Measurements from ENCODE around the gene SPAG8. TPM values are rescaled to one million over a fixed set of nuclear protein-coding genes. Genes with fewer than 3 reads are reported as not detected.

Gene SPAG8
- total RNA-seq, 2 donors from 2014 or later: 0.68 to 9.2 TPM

- WGBS: 91% methylated on average over 7 of the region's 7 CpGs
- TF ChIP-seq POLR2A (IDR thresholded peaks at IDR 0.05): no peak
- TF ChIP-seq POLR2AphosphoS5 (IDR thresholded peaks at IDR 0.05): no peak
- TF ChIP-seq CTCF (IDR thresholded peaks at IDR 0.05): no peak
Measured at GRCh38 chr9:35810122-35810521, 1.9 kb downstream of the SPAG8 start.

GRCh38 chr9:35808433-35808832 is 3.6 kb downstream of the SPAG8 start:
- no peak for DNase-seq (ENCODE audit: low spot score)
- TF ChIP-seq CTCF (IDR thresholded peaks at IDR 0.05) (no peak), POLR2A (IDR thresholded peaks at IDR 0.05) (no peak), POLR2AphosphoS5 (IDR thresholded peaks at IDR 0.05) (no peak)
- no peak overlapping the region for H3K27ac ChIP-seq
- no peak overlapping the region for H3K4me3 ChIP-seq
- H3K4me1 ChIP-seq (replicated peaks): peaks cover 5% of the 10 kb centered on the region
- no peaks in the 10 kb centered on the region for H3K9me3 ChIP-seq
- 93% methylated on average over 9 of the region's 9 CpGs for WGBS
- intact Hi-C loops (cut with DNase I): no loop called here
- H3K27me3 ChIP-seq (replicated peaks; ENCODE audit: insufficient read depth): no peaks in the 10 kb centered on the region
- no peaks in the 10 kb centered on the region for H3K36me3 ChIP-seq

More at GRCh38 chr9:35810122-35810521, 1.9 kb downstream of the SPAG8 start:
- H3K4me3 ChIP-seq: no peak overlapping the region
- H3K9me3 ChIP-seq: no peaks in the 10 kb centered on the region
- H3K27me3 ChIP-seq (replicated peaks; ENCODE audit: insufficient read depth): no peaks in the 10 kb centered on the region
- no peak for DNase-seq (ENCODE audit: low spot score)
- no peak overlapping the region for H3K27ac ChIP-seq
- intact Hi-C loops (cut with DNase I): no loop called here
- H3K36me3 ChIP-seq: no peaks in the 10 kb centered on the region
- H3K4me1 ChIP-seq (replicated peaks): peaks cover 5% of the 10 kb centered on the region

GRCh38 chr9:35806101-35806500 is 6.0 kb downstream of the SPAG8 start:
- H3K4me1 ChIP-seq (replicated peaks): no peaks in the 10 kb centered on the region
- 94% methylated on average over 8 of the region's 8 CpGs for WGBS
- no peaks in the 10 kb centered on the region for H3K27me3 ChIP-seq (replicated peaks; ENCODE audit: insufficient read depth)

GRCh38 chr9:35801328-35802128 is 10.5 kb downstream of the SPAG8 start:
- Histone ChIP-seq H3K9me3 (no peaks in the 10 kb centered on the region), H3K27ac (no peak overlapping the region), H3K4me3 (no peak overlapping the region), H3K36me3 (no peaks in the 10 kb centered on the region), H3K27me3 (replicated peaks; ENCODE audit: insufficient read depth) (no peaks in the 10 kb centered on the region), H3K4me1 (replicated peaks) (no peaks in the 10 kb centered on the region)
- DNase-seq (ENCODE audit: low spot score): no peak
- intact Hi-C loops (cut with DNase I): no loop called here
- TF ChIP-seq CTCF (IDR thresholded peaks at IDR 0.05) (no peak), POLR2A (IDR thresholded peaks at IDR 0.05) (no peak), POLR2AphosphoS5 (IDR thresholded peaks at IDR 0.05) (no peak)
- WGBS: 92% methylated on average over 13 of the region's 13 CpGs

More at GRCh38 chr9:35806101-35806500, 6.0 kb downstream of the SPAG8 start:
- TF ChIP-seq POLR2AphosphoS5 (IDR thresholded peaks at IDR 0.05) (no peak), POLR2A (IDR thresholded peaks at IDR 0.05) (no peak)
- H3K4me3 ChIP-seq: no peak overlapping the region
- no peaks in the 10 kb centered on the region for H3K9me3 ChIP-seq
- DNase-seq (ENCODE audit: low spot score): no peak
- intact Hi-C loops (cut with DNase I): no loop called here
- no peaks in the 10 kb centered on the region for H3K36me3 ChIP-seq
- no peak overlapping the region for H3K27ac ChIP-seq

GRCh38 chr9:35800530-35800929 is 11.5 kb downstream of the SPAG8 start:
- intact Hi-C loops (cut with DNase I): no loop called here
- Histone ChIP-seq H3K4me3 (no peak overlapping the region), H3K4me1 (replicated peaks) (no peaks in the 10 kb centered on the region), H3K27ac (no peak overlapping the region), H3K36me3 (no peaks in the 10 kb centered on the region), H3K9me3 (no peaks in the 10 kb centered on the region), H3K27me3 (replicated peaks; ENCODE audit: insufficient read depth) (no peaks in the 10 kb centered on the region)
- TF ChIP-seq POLR2AphosphoS5 (IDR thresholded peaks at IDR 0.05) (no peak), POLR2A (IDR thresholded peaks at IDR 0.05) (no peak), CTCF (IDR thresholded peaks at IDR 0.05) (no peak)
- no peak for DNase-seq (ENCODE audit: low spot score)
- 86% methylated on average over 7 of the region's 7 CpGs for WGBS

Measured in prostate gland (tissue), 2 donors.